Endothelial cell of umbilical vein (primary cell): ENCODE measurements around the gene NINL. TPM values are rescaled to one million over a fixed set of nuclear protein-coding genes. Genes with fewer than 3 reads are reported as not detected.

Experiments
- BruUV-seq: library from RNA; stranded (reverse); fragments of 400-500 nt; replicated peaks from 2 replicates; lab custom pipeline; 2021; lab: Mats Ljungman, UMichigan
- CTCF ChIA-PET: fragments of 300-600, 350-600 bp; sonication (Branson Sonifier 250); formaldehyde crosslinking; loops from one replicate; lab custom pipeline; 2021; ENCODE audit warnings: antibody characterized with exemption, inconsistent platforms; lab: Charles Lee
- POLR2A ChIA-PET: fragments of 300-600, 350-600 bp; sonication (Branson Sonifier 250); formaldehyde crosslinking; loops from one replicate; lab custom pipeline; 2021; ENCODE audit warnings: antibody characterized with exemption, inconsistent platforms; lab: Charles Lee
- DNase-seq: peaks from one replicate; pipeline ENCODE4 v3.0.0-alpha.2; 2011; ENCODE audit warnings: low read depth, low spot score
- FAIRE-seq: peaks from 2 replicates; lab custom pipeline; 2011; peaks lifted over from hg19 to GRCh38; lab: Jason Lieb, UNC
- H2AFZ ChIP-seq: 2 replicates; pipeline ENCODE4 v1.6.0; 2012; ENCODE audit warnings: low read depth, low read length, control low read depth, inconsistent platforms
- H3K27ac ChIP-seq: 2 replicates; pipeline ENCODE4 v1.5.1; 2011; ENCODE audit warnings: low read depth, mild to moderate bottlenecking, control low read depth, low read length, moderate library complexity; ENCODE audit not compliant: insufficient read depth
- H3K27me3 ChIP-seq, 2 experiments: 2 replicates each; pipeline versions ENCODE4 v1.6.0 to v1.6.1; 2011; ENCODE audit warnings: low read length in 2 of 2, mixed read lengths in 1 of 2; ENCODE audit not compliant: control insufficient read depth in 2 of 2, insufficient read depth in 2 of 2
- H3K36me3 ChIP-seq, 2 experiments: 2 replicates in 1 of 2; 3 replicates in 1 of 2; pipeline ENCODE4 v1.5.1; 2011; ENCODE audit warnings: low read length in 2 of 2, mild to moderate bottlenecking in 1 of 2, moderate library complexity in 1 of 2; ENCODE audit not compliant: control insufficient read depth in 2 of 2, insufficient read depth in 2 of 2; ENCODE audit errors: extremely low read depth in 1 of 2
- H3K4me1 ChIP-seq: 3 replicates; pipeline ENCODE4 v1.5.1; 2011; ENCODE audit warnings: mild to moderate bottlenecking, low read length; ENCODE audit not compliant: control insufficient read depth, insufficient read depth; ENCODE audit errors: extremely low read depth
- H3K4me2 ChIP-seq: 2 replicates; pipeline ENCODE4 v1.6.1; 2011; ENCODE audit warnings: low read length, control low read depth, mixed read lengths; ENCODE audit not compliant: insufficient read depth
- H3K4me3 ChIP-seq, 3 experiments: fragments of 200-600 bp in 1 of 3; sonication (generic), shearing (Covaris generic) in 1 of 3; replicated peaks in 1 of 3; 2 replicates each; pipeline ENCODE4 v1.5.1; 2011 to 2016; ENCODE audit warnings: control low read depth in 3 of 3, low read length in 3 of 3, mild to moderate bottlenecking in 2 of 3, inconsistent platforms in 1 of 3, low read depth in 1 of 3, moderate library complexity in 1 of 3; ENCODE audit not compliant: insufficient read depth in 1 of 3
- H3K79me2 ChIP-seq: 2 replicates; pipeline ENCODE4 v1.6.0; 2012; ENCODE audit warnings: low read length, inconsistent platforms; ENCODE audit not compliant: control insufficient read depth, insufficient read depth
- H3K9ac ChIP-seq: replicated peaks from 2 replicates; pipeline ENCODE3; 2011; ENCODE audit warnings: low read length, control low read depth; ENCODE audit not compliant: insufficient read depth; ENCODE audit errors: extremely low read depth
- H3K9me1 ChIP-seq: replicated peaks from 3 replicates; pipeline ENCODE4 v1.6.0; 2011; ENCODE audit warnings: mild to moderate bottlenecking, low read length; ENCODE audit not compliant: control insufficient read depth, insufficient read depth; ENCODE audit errors: extremely low read depth
- H3K9me3 ChIP-seq: replicated peaks from 2 replicates; pipeline ENCODE4 v1.5.1; 2012; ENCODE audit warnings: low read length, inconsistent platforms; ENCODE audit not compliant: control insufficient read depth, insufficient read depth
- H4K20me1 ChIP-seq: replicated peaks from 2 replicates; pipeline ENCODE3; 2011; ENCODE audit warnings: mild to moderate bottlenecking, low read length; ENCODE audit not compliant: control insufficient read depth, insufficient read depth; ENCODE audit errors: extremely low read depth
- CTCF ChIP-seq, 2 donors: IDR thresholded peaks; 1 replicate in 1 of 2; 2 replicates in 1 of 2; pipeline ENCODE4 v1.5.1; 2011; ENCODE audit warnings: low read length in 2 of 2, mild to moderate bottlenecking in 2 of 2, moderate library complexity in 2 of 2, control low read depth in 1 of 2, inconsistent platforms in 1 of 2, low read depth in 1 of 2; ENCODE audit not compliant: insufficient read depth in 1 of 2; ENCODE audit errors: extremely low read depth in 1 of 2
- EZH2 ChIP-seq: IDR thresholded peaks from 2 replicates; pipeline ENCODE4 v1.6.1; 2012; ENCODE audit warnings: borderline replicate concordance, low read depth, mild to moderate bottlenecking, moderate library complexity, low read length, inconsistent platforms; ENCODE audit not compliant: severe bottlenecking
- FOS ChIP-seq: IDR thresholded peaks from 2 replicates; pipeline ENCODE4 v1.6.1; 2011; ENCODE audit warnings: mild to moderate bottlenecking, low read length, moderate library complexity, borderline replicate concordance; ENCODE audit not compliant: insufficient read depth
- GATA2 ChIP-seq: IDR thresholded peaks from 2 replicates; pipeline ENCODE4 v1.7.0; 2011; ENCODE audit warnings: low read depth, mild to moderate bottlenecking, moderate library complexity, mixed read lengths, low read length; ENCODE audit not compliant: insufficient read length, insufficient read depth
- JUN ChIP-seq: IDR thresholded peaks from 2 replicates; pipeline ENCODE4 v1.6.1; 2011; ENCODE audit warnings: borderline replicate concordance, low read depth; ENCODE audit not compliant: insufficient read length, insufficient read depth
- MAX ChIP-seq: IDR thresholded peaks from 2 replicates; pipeline ENCODE4 v1.6.1; 2011; ENCODE audit not compliant: insufficient read depth, insufficient read length
- MYC ChIP-seq: IDR thresholded peaks from one replicate; pipeline ENCODE4 v1.6.1; 2011; ENCODE audit warnings: mild to moderate bottlenecking, low read depth, low read length
- POLR2A ChIP-seq: IDR thresholded peaks from 2 replicates; pipeline ENCODE4 v1.6.1; 2012; ENCODE audit warnings: low read depth, mild to moderate bottlenecking, control low read depth, low read length
- POLR2AphosphoS5 ChIP-seq: IDR thresholded peaks from 2 replicates; pipeline ENCODE4 v1.6.1; 2012; ENCODE audit warnings: low read depth, mild to moderate bottlenecking, control low read depth, low read length, moderate library complexity; ENCODE audit not compliant: insufficient read depth
- dilution Hi-C: fragments of 300-500 bp; cut with MboI; formaldehyde crosslinking; loops from one replicate; pipeline ENCODE4 v1.15.0; 2019; ENCODE audit warnings: low sequenced_read_pairs; ENCODE audit not compliant: extremely low pct_ligation_motif_present
- intact Hi-C: fragments of 100-400 bp; cut with micrococcal nuclease; formaldehyde crosslinking; loops from one replicate; pipeline ENCODE4 v1.10.0; 2022
- polyA plus RNA-seq, 4 experiments: library from polyadenylated mRNA; depleted of rRNA in 3 of 4; stranded (reverse) in 3 of 4; unstranded in 1 of 4; fragments of >200 nt; gene quantifications; 2 replicates each; pipeline versions ENCODE4 v1.2.1 to v1.2.3, GENCODE V29; 2011 to 2012; ENCODE audit warnings: missing spikeins in 1 of 4
- total RNA-seq: library from RNA; stranded (reverse); gene quantifications from 2 replicates; pipeline ENCODE4 v1.2.3, GENCODE V29; 2021

The NINL gene
- total and polyA plus RNA-seq, 2 donors (not counting 3 experiments of a cell fraction or from before 2014, with no cell fraction given) = 13.2 to 25.5 TPM

- ChIA-PET POLR2A (no interaction called here), CTCF (interaction anchor here (0.8 kb wide), 1 partner anchor 11 kb away, joined by 3 read pairs; no protein-coding TSS in a partner anchor)
- no peak overlapping the region for H3K4me2 ChIP-seq
- H3K9ac ChIP-seq = no peak overlapping the region
- no peak overlapping the region for H3K4me3 ChIP-seq
- H2AFZ ChIP-seq = no peak overlapping the region
- FAIRE-seq (peak; percentile 86), DNase-seq (no peak)
- no peaks in the 10 kb centered on the region for H4K20me1 ChIP-seq
- no TSS peak for BruUV-seq
- H3K9me3 ChIP-seq = no peaks in the 10 kb centered on the region
- no peaks in the 10 kb centered on the region for H3K9me1 ChIP-seq
- dilution Hi-C loops = no loop called here
- TF ChIP-seq POLR2AphosphoS5 = no peak
- no peak for TF ChIP-seq GATA2
- no peak for TF ChIP-seq MYC
- no peak for TF ChIP-seq POLR2A
- no peak for TF ChIP-seq CTCF (IDR thresholded peaks at IDR 0.05; ENCODE audit: extremely low read depth in 1 of 2, insufficient read depth in 1 of 2, low read depth in 1 of 2, low read length in 2 of 2)
- TF ChIP-seq EZH2 = no peak
- intact Hi-C loops = no loop called here
- no peaks in the 10 kb centered on the region for H3K36me3 ChIP-seq
- H3K79me2 ChIP-seq = no peaks in the 10 kb centered on the region
- no peak overlapping the region for H3K27ac ChIP-seq
- H3K27me3 ChIP-seq = no peaks in the 10 kb centered on the region
- H3K4me1 ChIP-seq = no peaks in the 10 kb centered on the region
Measured at GRCh38 chr20:25543068-25543467, 42.3 kb downstream of the NINL start.

GRCh38 chr20:25541676-25542075 lies 43.7 kb downstream of the NINL start:
- Histone ChIP-seq H2AFZ (no peak overlapping the region), H3K4me2 (no peak overlapping the region), H3K36me3 (peaks cover 0 to 3% of the 10 kb centered on the region in 2 experiments), H3K27me3 (no peaks in the 10 kb centered on the region), H3K9ac (no peak overlapping the region), H3K27ac (no peak overlapping the region), H3K4me1 (no peaks in the 10 kb centered on the region), H3K9me3 (no peaks in the 10 kb centered on the region), H3K4me3 (no peak overlapping the region), H3K79me2 (no peaks in the 10 kb centered on the region), H4K20me1 (no peaks in the 10 kb centered on the region), H3K9me1 (no peaks in the 10 kb centered on the region)
- intact Hi-C loops (no loop called here), dilution Hi-C loops (no loop called here)
- POLR2A ChIA-PET = no interaction called here
- BruUV-seq = no TSS peak
- TF ChIP-seq FOS = no peak
- no peak for TF ChIP-seq POLR2A
- no peak for TF ChIP-seq POLR2AphosphoS5
- TF ChIP-seq GATA2 = no peak
- no peak for TF ChIP-seq MYC
- no peak for TF ChIP-seq JUN
- TF ChIP-seq EZH2 = no peak
- no peak for TF ChIP-seq MAX
- CTCF ChIA-PET = interaction anchor here (1.5 to 3.1 kb wide), 5 partner anchors 10 to 143 kb away, joined by 4 to 15 read pairs (median 10); no protein-coding TSS in a partner anchor
- FAIRE-seq = peak; percentile 43
- no peak for DNase-seq
